ENCODE results near the gene MOGAT3.
A peak's percentile ranks its signal among the peaks of the same experiment; 100 is the strongest.

Gene MOGAT3

GRCh38 chr7:101159696-101160674 is 40.9 kb downstream of the MOGAT3 start:
- no peak for DNase-seq

GRCh38 chr7:101156866-101157589 is 43.8 kb downstream of the MOGAT3 start:
- no peak for DNase-seq

- DNase-seq, result peak; percentile 40
These were observed 44.6 kb downstream of the MOGAT3 start for GRCh38 chr7:101156277-101156676.

- no peak for DNase-seq
These were observed 45.5 kb downstream of the MOGAT3 start for GRCh38 chr7:101155303-101155702.

GRCh38 chr7:101154693-101155102 is 46.1 kb downstream of the MOGAT3 start:
- no peak for DNase-seq

- DNase-seq, result peak; percentile 87
These were observed 46.7 kb downstream of the MOGAT3 start, which contains the start of gene AP1S1 for GRCh38 chr7:101153969-101154692. AP1S1 (plus strand) TSS chr7:101154476; CDS start chr7:101154515, 39 bp downstream.

- no peak for DNase-seq
These were observed 48.8 kb downstream of the MOGAT3 start for GRCh38 chr7:101151908-101152651.
